Measurements from ENCODE around the gene NFATC1.

The NFATC1 gene

DNA sequence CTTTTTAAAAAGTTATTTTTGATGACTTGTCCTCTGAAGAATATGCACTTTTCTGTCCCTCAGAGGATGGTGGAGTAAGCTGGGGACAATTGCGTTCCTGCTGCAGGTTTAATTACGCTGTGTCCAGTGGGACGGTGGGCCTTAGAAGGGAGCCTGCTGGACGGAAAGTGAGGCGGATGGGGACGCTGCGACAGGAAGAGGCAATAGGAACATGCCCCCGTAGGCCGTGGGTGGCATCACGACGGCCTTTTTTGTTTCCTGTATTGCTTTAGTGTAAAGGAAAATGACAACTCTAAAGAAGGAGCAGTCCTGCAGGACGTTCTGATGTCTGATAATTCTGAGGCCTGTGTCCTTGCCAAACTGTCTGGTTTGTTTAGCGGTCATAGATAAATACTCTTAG lies 121.6 kb downstream of the NFATC1 start:
- H3K4me3 ChIP-seq = no peak overlapping the region
- DNase-seq (ENCODE audit: low spot score) = peak; percentile 45
- H3K27ac ChIP-seq = no peak overlapping the region
- TF ChIP-seq, protein P1, sequence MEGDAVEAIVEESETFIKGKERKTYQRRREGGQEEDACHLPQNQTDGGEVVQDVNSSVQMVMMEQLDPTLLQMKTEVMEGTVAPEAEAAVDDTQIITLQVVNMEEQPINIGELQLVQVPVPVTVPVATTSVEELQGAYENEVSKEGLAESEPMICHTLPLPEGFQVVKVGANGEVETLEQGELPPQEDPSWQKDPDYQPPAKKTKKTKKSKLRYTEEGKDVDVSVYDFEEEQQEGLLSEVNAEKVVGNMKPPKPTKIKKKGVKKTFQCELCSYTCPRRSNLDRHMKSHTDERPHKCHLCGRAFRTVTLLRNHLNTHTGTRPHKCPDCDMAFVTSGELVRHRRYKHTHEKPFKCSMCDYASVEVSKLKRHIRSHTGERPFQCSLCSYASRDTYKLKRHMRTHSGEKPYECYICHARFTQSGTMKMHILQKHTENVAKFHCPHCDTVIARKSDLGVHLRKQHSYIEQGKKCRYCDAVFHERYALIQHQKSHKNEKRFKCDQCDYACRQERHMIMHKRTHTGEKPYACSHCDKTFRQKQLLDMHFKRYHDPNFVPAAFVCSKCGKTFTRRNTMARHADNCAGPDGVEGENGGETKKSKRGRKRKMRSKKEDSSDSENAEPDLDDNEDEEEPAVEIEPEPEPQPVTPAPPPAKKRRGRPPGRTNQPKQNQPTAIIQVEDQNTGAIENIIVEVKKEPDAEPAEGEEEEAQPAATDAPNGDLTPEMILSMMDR (IDR thresholded peaks at IDR 0.05) = no peak

DNA sequence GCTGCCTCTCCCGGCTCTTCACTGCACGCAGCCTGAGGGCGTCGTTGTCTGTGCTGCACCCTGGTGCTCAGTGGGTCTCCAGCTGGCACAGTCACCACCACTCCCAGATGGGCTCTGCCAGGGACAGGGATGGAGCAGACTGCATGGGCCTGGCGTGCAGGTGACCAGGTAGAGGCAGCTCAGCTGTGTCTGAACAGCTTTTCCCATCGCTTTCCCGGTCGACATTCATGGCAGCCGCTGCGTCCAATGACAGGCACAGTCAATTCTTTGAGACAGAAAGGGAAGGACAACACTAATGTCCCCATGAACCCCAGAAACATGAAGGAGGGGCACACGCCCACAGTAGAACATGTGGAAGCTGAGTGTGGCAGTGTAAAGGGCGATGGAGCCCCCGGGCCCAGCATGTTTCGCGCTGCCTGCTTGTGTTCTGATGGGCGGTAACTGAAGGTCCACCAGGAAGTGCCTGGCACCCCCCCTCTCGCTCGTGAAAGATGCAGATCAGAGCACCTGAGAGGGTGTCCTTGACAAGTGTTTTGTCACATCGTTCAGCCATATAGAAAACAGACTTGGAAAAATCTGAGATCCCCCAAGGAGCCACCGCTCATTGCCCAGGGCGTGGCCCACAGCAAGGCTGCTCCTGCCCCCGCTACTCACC lies 122.4 kb downstream of the NFATC1 start:
- peak; percentile 63 for DNase-seq (ENCODE audit: low spot score)
- no peak overlapping the region for H3K27ac ChIP-seq
- TF ChIP-seq, protein P1 (IDR thresholded peaks at IDR 0.05) = no peak
- H3K4me3 ChIP-seq = no peak overlapping the region

DNA sequence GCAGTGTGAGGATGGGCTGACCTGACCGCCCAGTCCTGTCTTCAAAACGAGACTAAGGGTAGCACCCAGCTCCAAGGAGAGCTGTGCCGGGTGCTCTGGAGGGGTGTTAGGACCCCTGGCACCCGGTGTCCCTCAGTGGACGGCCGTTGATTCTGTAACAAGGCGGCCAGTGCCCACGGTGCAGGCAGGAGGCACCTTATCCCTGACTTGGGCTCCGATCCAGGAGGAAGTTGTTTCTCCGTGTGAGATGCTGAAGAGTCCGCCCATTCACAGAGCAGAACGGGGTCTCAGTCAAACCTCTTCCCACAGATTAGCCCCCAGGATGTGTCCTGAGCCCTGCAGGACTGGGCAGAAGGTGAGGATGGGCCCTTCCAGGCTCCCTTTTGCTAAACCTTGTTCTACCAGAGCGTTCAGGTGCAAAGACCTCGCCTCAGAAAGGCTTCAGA lies 123.0 kb downstream of the NFATC1 start:
- peak; percentile 58 for DNase-seq (ENCODE audit: low spot score)
- Histone ChIP-seq H3K27ac (no peak overlapping the region), H3K4me3 (no peak overlapping the region)
- TF ChIP-seq, protein P1 (IDR thresholded peaks at IDR 0.05) = no peak

DNA sequence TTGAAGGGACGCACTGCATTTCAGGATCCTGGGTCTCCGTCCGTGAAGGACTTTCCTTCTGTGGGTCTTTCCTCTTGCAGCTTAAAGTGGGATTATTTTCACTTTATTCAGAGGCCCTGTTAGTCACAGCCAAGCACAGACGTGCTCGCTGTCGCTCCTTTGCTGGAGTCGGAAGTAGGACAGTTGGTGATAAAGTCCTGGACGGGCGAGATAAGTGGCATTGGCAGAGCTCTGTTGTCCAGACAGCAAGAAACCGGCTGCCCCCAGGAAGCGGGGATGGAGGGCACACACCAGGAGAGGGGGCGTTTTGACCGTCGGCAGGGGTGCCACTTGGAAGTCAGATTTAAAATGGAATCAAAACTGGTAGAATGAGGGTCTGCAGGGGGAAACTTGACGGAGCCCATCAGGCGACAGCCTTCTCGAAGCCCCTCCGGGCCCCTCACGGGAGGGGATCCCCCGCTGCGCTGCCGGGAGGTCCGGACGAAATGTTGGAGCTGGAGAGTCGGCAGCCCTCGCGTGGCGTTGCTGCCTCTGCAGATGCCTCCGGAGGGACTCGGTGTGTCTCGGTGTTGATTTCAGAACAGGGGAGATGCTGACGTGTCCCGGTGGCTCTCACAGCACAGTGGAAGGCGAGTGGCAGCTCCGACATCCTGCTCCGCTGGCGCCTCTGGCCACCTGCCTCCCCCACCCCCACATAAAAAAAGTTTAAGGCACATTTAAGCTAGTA lies 124.2 kb downstream of the NFATC1 start:
- peak overlapping the region; percentile 57 for H3K4me3 ChIP-seq
- DNase-seq (ENCODE audit: low spot score) = peak; percentile 71
- no peak overlapping the region for H3K27ac ChIP-seq
- TF ChIP-seq, protein P1 (IDR thresholded peaks at IDR 0.05) = no peak

DNA sequence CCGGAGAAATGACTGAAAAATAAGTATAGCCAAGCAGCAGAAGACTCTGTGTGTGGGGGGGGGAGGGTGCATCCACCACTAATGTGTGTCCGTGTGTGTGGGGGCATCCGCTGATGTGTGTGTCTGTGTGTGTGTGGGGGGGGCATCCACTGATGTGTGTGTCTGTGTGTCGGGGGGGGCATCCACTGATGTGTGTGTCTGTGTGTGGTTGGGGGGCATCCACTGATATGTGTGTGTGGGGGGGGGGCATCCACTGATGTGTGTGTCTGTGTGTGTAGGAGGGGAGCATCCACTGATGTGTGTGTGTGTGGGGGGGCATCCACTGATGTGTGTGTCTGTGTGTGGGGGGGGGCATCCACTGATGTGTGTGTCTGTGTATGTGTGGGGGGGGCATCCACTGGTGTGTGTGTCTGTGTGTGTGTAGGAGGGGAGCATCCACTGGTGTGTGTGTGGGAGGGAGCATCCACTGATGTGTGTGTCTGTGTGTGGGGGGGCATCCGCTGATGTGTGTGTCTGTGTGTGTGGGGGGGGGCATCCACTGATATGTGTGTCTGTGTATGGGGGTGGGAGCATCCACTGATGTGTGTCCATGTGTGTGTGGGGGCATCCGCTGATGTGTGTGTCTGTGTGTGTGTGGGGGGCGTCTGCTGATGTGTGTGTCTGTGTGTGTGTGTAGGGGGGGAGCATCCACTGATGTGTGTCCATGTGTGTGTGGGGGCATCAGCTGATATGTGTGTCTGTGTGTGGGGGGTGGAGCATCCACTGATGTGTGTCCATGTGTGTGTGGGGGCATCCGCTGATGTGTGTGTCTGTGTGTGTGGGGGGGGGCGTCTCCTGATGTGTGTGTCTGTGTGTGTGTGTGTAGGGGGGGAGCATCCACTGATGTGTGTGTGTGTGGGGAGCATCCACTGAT lies 125.0 kb downstream of the NFATC1 start:
- Histone ChIP-seq H3K4me3 (peak overlapping the region; percentile 57), H3K27ac (no peak overlapping the region)
- peak; percentile 55 for DNase-seq (ENCODE audit: low spot score)
- TF ChIP-seq, protein P1 (IDR thresholded peaks at IDR 0.05) = no peak

DNA sequence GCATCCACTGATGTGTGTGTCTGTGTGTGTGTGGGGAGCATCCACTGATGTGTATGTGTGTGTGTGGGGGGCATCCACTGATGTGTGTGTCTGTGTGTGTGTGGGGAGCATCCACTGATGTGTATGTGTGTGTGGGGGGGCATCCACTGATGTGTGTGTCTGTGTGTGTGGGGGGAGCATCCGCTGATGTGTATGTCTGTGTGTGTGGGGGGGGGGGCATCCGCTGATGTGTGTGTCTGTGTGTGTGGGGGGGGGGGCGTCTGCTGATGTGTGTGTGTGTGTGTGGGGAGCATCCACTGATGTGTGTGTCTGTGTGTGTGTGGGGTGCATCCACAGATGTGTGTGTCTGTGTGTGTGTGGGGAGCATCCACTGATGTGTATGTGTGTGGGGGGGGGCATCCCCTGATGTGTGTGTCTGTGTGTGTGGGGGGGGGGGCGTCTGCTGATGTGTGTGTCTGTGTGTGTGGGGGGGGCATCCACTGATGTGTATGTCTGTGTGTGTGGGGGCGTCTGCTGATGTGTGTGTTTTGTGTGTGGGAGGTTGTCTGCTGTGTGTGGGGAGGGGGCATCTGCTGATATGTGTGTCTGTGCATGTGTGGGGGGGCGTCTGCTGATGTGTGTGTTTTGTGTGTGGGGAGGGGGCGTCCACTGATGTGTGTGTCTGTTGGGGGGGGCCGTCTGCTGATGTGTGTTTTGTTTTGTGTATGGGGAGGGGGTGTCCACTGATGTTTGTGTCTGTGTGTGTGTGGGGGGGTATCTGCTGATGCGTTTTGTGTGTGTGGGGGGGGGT lies 125.9 kb downstream of the NFATC1 start:
- DNase-seq (ENCODE audit: low spot score) = peak; percentile 28
- Histone ChIP-seq H3K27ac (no peak overlapping the region), H3K4me3 (no peak overlapping the region)
- TF ChIP-seq, protein P1 (IDR thresholded peaks at IDR 0.05) = no peak

All from coronary artery (tissue), 2 donors.